GM18907 (cell line): ENCODE data around the gene NFIL3.
"Not testable (repeated sequence)": the region's sequence is repeated elsewhere in the genome, so short reads cannot be mapped to it uniquely, and the experiment has no call there.

Source experiments
- ATAC-seq: cut with Tn5 transposase; IDR thresholded peaks from one replicate; pipeline ENCODE4 v1.9.1; 2021; ENCODE audit warnings: mild to moderate bottlenecking, moderate library complexity; ENCODE audit not compliant: unreplicated experiment

Gene NFIL3, protein sequence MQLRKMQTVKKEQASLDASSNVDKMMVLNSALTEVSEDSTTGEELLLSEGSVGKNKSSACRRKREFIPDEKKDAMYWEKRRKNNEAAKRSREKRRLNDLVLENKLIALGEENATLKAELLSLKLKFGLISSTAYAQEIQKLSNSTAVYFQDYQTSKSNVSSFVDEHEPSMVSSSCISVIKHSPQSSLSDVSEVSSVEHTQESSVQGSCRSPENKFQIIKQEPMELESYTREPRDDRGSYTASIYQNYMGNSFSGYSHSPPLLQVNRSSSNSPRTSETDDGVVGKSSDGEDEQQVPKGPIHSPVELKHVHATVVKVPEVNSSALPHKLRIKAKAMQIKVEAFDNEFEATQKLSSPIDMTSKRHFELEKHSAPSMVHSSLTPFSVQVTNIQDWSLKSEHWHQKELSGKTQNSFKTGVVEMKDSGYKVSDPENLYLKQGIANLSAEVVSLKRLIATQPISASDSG

DNA sequence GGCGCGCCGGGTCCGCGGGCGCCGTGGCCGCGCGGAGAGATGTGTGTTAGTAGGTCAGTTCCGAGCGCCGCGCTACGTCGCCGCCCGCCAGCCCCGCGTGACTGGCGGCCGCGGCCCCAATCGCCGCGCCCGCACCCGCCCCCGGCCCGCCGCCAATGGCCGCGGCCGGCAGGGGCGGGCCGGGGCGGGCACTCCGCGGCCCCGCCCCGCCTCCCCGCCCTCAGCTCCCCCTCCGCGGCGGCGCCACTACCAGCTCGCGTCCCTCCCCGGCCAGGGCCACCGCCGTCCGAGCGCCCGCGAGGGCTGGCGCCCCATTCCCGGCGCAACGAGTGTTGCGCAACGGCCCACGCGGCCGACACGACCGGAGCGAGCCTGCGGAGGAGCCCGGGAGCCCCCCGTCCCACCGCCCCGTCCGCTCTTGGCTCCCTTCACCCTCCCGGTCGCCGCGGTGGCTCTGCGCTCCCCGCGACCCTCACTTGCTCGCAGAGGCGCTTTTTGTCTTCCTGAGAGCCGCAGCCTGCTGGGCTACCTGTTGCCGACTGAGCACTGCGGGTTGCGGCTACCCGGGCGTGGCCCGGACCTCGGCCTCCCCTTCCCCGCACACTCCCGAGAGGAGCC is at the start of gene NFIL3:
Gene NFIL3, minus strand, starts transcription at position 48 of the 618 bp plus-strand sequence. CDS start 13,098 bp downstream, outside the sequence.
- peak; percentile 78 for ATAC-seq

DNA sequence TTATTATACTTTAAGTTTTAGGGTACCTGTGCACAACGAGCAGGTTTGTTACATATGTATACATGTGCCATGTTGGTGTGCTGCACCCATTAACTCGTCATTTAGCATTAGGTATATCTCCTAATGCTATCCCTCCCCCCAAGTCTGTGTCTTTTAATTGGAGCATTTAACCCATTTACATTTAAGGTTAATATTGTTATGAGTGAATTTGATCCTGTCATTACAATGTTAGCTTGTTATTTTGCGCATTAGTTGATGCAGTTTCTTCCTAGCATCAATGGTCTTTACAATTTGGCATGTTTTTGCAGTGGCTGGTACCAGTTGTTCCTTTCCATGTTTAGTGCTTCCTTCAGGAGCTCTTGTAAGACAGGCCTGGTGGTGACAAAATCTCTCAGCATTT is 47.9 kb upstream of the NFIL3 start:
- ATAC-seq, result not testable (repeated sequence)

DNA sequence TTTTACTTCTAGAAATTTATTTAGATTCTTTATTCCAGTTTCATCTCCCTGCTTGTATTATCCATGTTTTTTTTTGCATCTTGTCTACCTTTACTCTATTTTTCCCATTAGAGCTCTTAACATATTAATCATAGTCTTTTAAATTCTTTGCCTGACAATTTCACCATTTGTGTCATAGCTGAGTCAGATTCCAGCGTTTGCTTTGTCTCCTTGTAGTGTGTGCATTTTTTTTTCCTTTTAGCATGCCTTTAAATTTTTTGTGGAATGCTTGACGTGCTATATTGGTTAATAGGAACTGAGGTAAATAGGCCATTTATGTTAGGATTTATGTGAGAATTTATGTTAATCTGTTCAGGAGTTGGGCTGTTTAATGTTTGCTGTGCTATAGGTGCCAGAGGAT is 41.8 kb upstream of the NFIL3 start:
- no peak for ATAC-seq

DNA sequence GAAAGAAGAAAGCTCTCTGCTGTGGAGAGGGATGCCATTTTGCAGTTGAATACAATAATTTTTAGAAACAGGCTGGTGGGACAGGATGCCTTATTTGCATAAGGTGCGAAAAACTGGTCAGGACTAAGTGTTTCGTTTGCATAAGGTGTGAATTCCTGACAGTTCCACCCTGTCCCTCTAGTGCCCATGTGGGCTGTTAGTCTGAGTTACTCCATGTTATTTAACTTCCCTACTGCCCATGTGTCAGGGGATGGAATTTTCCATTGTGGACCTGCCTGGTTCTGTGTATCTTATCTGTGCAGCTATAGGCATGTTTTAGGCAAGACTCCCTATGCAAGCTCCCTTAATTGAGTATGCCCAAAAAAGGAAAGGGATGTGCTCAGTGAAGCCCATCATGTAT is 35.3 kb upstream of the NFIL3 start:
- no peak for ATAC-seq

DNA sequence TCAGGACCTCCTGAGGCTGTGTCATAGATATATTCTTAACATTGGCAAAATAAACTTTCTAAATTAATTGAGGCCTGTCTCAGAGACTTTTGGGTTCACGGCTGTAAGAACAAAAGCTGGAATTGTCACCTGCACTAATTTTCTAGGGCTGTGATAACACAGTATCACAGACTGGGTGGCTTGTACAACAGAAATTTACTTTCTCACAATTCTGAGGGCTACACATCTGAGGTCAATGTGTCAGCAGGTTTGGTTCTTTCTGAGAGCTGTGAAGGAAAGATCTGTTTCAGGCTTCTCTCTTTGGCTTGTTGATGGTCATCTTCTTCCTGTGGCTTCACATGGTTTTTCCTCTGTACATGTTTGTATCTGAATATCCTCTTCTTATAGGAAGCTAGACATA is 29.2 kb upstream of the NFIL3 start:
- no peak for ATAC-seq

DNA sequence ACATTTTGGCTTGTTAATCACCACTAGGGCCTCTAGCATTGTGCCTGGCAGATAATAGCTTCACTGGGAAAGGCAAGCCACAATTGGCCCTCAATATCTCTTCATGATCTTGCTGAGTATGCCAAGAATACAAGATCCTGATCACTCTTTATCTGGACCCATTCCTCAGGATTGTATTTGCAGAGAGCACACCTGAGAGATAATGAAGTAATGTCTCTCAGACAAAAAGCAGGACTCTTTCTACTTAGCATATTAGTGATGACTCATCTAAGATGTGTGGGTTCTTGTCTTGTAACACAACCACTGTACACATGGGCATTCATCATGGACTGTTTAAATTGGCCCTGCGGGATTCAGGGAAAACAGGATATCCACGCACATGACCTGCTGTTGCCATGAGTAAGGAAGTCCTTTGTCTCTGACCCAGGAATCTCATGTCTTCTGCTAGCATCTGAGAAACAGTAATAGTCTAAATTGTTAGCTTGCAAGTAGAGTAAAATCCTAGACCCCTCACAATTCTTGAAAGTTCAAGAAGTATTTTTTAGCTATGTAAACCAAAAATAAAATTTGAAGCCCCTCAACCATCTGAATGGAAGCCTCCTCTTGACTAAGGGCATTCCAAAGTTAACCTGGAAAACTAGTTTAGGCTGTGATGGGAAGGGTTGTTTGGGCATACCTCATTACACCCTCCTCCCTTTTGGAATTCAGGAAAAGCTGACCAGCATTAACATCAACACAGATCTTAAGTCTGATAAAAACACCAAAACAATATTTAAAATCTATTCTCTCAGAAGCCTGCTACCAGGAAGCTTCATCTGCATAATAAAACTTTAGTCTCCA is 28.0 kb upstream of the NFIL3 start:
- no peak for ATAC-seq

DNA sequence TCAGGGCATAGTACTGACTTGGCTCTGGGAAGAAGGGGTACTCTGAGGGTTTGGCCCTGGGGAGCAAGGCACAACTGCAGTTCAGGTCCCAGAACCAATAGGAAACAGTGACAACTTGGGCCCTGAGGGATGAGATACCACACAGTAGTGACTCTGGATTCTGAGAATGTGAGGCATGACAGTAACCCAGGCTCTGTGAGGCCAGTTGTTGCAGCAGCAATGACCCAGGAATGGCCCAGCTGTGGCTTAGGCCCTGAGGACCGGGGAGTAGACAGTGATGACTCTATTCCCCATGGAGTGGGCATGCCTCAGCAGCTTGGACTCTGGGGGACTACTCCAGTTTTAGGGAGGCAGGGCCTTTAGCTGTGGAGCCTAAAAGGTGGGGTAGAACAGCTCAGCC is 21.5 kb upstream of the NFIL3 start:
- ATAC-seq, result no peak

DNA sequence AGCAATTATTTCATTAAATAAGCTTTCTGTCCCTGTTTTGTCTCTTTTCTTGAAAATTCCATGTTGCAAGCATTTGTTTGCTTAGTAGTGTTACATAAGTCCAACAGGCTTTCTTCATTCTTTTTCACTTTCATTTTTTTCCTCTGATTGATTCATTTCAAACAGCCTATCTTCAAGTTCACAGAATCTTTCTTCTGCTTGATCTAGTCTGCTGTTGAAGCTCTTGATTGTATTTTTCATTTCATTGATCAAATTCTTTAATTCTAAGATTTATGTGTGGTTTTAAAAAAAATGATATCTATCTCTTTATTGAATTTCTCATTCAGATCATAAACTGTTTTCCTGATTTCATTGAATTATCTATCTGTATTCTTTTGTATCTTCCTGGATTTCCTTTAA is 20.4 kb upstream of the NFIL3 start:
- ATAC-seq, result no peak

DNA sequence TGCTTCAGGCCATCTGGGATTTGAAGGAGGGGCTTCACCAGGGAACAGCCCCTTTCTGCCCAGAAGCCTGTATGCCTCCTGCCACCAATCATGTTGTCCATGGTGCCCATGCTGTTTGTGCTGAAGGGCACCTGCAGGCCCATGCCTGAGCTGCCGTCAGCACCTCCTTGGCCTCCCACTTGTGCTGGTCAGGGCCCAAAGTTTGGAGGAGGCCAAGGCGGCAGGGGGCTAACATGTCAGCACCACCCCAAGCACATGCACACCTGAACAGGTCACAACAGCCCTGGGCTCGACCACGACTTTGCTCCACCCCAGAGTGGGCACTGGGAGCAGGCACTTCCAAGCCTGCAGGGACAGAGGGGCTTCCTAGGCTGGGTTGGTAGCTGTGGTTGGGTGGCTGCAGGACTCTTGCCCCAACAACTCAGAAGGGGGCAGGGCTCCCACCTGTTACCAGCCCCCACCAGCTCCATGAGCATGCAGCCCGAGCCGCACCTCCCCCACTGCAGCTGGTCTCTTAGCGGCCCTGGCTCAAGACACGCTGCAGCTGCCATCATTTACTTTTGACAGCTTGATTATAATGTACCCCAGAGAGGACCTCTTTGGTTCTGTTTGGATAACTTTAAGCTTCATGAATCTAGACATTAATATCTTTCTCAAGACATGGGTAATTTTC is 19.8 kb upstream of the NFIL3 start:
- no peak for ATAC-seq

DNA sequence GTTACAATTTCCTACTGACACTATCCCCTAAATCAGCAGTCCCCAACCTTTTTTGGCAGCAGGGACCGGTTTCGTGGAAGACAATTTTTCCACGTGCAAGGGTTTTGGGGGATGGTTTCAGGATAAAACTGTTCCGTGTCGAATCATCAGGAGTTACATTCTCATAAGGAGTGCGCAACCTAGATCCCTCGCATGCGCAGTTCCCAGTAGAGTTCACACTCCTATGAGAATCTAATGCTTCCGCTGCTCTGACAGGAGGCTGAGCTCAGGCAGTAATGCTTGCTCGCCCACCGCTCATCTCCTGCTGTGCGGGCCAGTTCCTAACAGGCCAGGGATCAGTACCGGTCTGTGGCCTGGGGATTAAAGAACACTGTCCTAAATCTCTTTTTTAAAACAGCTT is 13.2 kb upstream of the NFIL3 start:
- ATAC-seq, result no peak

DNA sequence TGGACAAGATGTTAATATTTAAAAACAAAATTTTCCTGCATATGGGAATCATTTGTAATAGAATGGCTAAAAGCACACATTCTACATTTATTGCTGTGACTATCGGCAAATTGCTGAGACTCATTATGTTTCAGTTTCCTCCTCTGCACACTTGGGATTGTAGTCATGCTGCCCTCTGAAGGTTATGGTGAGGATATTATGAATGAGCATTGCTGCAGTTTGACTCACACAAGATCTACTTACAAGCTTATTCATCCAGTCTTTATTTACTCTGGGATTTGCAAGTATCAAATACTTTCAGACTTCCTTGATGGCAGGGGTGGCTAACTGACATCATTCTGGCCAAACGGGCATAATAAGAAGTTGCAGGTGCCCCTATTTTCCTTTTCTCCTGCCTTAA is 9.5 kb upstream of the NFIL3 start:
- no peak for ATAC-seq

DNA sequence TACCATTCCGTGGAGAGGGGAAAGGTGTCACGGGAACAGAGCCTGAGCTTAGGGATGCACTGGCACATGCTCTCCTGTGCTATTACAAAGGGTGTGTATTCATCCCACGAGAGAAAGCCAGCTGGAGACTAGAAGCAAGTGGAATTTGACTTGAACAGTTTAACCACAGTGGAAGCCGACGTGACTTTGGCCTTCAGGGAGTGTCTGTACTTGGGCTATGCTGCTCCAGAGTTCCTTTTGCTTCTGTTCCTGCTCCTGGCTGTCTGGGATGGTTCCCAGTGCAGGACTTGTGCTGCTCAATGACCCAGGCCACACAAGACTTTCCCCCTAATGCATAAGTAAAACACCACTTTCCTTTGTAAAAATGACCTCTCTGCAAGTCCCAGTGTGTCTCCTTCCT is 7.9 kb upstream of the NFIL3 start:
- no peak for ATAC-seq

DNA sequence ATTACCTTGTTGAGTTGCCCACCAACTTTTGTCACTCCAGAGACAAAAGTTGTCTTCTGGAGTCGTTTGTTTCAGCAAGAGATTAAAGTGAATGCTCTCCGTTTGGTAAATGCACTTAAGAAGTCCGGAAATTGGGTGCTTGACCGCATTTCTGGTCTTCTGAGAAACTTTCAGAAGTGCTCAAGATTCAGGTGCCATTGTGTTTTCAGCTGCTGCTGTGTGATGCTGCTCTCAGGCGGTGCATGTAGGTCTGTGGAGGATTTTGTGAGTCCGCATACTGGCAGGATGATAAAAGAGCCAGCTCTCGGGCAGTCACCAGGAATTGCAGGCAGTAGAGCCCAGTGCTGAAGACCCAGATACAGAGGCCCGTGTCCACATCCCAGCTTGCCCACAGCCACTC is 5.9 kb upstream of the NFIL3 start:
- ATAC-seq, result no peak

DNA sequence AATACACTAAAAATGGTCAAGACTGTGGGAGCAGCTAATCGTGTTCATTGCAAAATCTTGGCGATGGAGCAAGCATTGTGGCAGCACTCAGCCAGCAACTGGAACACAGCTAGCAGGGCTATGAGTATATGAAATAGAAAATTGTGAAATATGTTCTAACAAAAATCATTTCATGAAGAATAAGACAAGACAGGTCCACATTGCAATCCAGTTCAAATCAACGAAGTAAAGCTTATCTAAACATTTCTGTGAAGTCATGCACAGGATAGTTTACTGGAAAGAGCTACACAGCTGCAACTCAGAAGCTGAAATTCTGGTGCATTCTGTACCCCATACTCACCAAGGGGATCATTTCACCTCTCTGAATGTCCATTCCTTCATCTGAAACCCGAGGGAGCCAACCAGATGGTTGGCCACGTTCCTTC is 5.3 kb upstream of the NFIL3 start:
- ATAC-seq, result no peak

DNA sequence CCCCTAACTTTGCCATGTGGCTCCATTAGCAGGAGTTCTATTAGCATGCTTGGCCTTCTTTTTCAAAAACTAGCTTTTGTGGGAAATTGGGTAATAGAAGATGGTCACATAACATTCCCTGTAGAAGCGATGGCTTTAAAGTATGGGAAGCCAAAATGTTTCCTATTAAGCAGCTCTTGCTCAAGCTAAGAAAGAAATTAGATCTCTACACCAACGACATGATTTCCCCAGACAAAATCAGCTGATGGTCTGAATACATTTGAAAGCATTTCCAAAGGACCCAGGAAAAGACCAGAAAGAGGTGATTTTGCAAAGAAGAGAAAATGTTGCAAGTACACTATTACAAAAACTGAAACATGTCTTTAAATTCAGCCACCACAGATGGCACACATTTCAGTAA is 4.8 kb upstream of the NFIL3 start:
- no peak for ATAC-seq

DNA sequence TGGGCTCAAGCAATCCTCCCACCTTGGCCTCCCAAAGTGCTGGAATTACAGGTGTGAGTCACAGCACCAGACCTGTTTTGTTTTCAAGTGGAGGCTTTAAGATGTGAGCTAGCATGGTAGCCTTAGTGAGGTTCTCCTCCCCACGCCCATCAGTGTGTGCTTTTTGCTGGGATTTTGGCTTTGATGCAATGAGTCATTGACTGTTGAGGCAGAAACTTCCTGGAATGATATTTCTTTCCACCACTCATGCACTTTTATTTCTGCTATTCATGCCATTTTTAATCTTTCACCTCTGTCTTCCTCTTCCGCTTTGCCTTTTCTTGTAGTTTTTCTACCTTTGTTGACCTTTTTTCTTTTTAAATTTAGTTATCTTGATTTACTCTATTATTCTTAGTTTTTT is 4.2 kb upstream of the NFIL3 start:
- ATAC-seq, result no peak

DNA sequence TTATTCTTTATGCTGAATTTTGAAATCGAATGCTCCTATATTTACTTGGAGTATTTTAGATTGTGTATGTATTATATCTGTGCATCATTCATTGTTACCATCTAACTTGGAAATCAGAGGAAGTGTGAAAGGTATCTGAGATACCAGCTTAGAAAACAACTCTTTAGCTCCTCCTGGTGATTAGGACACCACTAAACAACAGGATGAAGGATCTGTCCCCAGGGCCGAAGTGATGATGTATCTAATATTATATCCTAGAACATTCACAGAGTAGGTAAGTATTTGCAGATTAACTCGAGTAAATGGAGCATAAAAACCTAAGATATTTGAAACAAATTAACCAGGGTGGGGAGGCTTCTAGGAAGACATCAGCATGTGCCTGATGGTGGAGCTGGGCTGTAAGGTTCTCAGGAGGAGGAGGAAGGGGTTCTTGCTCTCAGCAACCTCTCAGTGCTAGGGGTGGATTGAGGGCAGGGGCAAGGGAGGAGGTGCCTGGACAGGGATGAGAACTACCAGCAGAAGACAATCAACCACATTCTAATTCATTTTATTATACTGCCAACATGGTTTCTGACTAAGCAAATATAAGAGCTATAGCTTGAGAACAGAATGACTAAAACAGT is 2.6 kb upstream of the NFIL3 start:
- no peak for ATAC-seq

DNA sequence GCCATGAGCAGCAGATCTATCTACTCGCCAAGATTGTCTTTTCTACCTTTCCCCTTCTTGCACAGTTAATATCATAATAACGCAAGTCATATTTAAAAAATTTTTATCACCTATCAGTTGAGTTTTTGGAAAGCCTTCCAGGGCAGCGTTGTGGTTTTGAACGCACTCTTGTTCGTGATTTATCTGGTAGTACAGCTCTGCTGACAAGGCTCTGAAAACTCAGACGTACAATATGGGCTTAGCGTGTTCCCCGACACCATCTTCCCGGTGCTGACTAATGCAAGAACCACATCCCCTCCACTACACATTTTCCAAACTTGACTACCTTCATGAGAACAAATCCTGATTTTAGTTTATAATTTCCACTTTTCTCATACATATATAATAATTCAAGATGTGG is 1.6 kb upstream of the NFIL3 start:
- ATAC-seq, result no peak

DNA sequence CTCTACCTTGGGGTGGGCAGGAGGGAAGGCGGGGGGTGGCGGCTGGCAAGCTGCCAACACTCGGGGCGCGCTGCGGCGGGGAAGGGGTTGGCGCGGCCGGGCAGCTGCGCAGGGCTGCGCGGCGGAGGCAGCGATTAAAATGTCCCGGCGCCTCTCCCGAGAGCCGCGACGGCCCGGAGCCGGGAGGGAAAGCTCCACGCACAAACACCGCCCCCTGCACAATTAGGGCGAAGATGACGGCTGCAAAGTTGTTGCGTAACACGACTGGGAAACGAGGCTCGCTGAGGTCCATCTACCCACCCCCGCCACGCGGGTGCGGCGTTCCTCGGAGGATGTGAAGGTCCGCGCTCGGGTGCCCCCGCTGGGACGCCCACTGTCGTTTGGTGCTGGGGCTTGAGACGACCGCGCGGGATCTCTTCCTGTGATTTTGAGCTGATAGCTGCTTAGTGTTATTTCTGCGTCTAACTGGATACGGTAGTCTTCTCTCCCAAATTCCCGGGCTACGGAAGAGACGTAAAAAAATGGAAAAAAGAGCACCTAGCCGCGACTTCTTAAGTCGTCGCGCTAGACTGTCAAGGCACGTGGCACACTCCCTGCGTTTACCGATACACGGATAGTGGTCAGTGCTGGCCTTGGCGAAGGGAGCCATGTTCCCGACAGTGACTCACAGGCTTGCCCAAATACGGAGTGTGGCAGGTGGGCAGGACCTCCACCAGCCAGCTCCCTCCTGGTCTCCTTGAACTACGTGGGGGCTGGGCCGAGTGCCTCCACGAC is 958 bp upstream of the NFIL3 start:
- ATAC-seq, result peak; percentile 19
